HepG2 (cell line): ENCODE measurements around the gene NLRP6.

Experiments used
- FOXJ3 ChIP-seq: sonication (generic); formaldehyde crosslinking; IDR thresholded peaks from 2 replicates; pipeline ENCODE4 v1.4.0; 2020; ENCODE audit warnings: missing genetic modification reagents, mild to moderate bottlenecking, borderline replicate concordance
- GLI4 ChIP-seq: sonication (generic); formaldehyde crosslinking; IDR thresholded peaks from 2 replicates; pipeline ENCODE4 v1.5.1; 2020; ENCODE audit warnings: missing genetic modification reagents, mild to moderate bottlenecking, moderate library complexity, borderline replicate concordance
- GPN1 ChIP-seq: sonication (generic); formaldehyde crosslinking; IDR thresholded peaks from 2 replicates; pipeline ENCODE4 v1.5.1; 2020; ENCODE audit warnings: missing genetic modification reagents, borderline replicate concordance
- NFYB ChIP-seq: sonication (generic); formaldehyde crosslinking; IDR thresholded peaks from 2 replicates; pipeline ENCODE4 v1.4.0; 2020; ENCODE audit warnings: missing genetic modification reagents
- ZNF138 ChIP-seq: sonication (generic); formaldehyde crosslinking; IDR thresholded peaks from 2 replicates; pipeline ENCODE4 v1.5.0; 2020; ENCODE audit warnings: mild to moderate bottlenecking, low read depth, missing genetic modification reagents
- TF ChIP-seq, protein P1 (sequence below): sonication (generic); formaldehyde crosslinking; IDR thresholded peaks from 2 replicates; pipeline ENCODE4 v1.5.0; 2020; ENCODE audit warnings: mild to moderate bottlenecking, missing genetic modification reagents, moderate library complexity
- TF ChIP-seq, protein P2 (sequence below): sonication (generic); formaldehyde crosslinking; IDR thresholded peaks from 2 replicates; pipeline ENCODE4 v1.4.0; 2020; ENCODE audit warnings: missing genetic modification reagents

- TF ChIP-seq FOXJ3 (CRISPR knock-in tag) (no peak), ZNF138 (CRISPR knock-in tag) (no peak), GLI4 (CRISPR knock-in tag) (no peak), NFYB (CRISPR knock-in tag) (no peak), GPN1 (CRISPR knock-in tag) (no peak)
- TF ChIP-seq, protein P1, sequence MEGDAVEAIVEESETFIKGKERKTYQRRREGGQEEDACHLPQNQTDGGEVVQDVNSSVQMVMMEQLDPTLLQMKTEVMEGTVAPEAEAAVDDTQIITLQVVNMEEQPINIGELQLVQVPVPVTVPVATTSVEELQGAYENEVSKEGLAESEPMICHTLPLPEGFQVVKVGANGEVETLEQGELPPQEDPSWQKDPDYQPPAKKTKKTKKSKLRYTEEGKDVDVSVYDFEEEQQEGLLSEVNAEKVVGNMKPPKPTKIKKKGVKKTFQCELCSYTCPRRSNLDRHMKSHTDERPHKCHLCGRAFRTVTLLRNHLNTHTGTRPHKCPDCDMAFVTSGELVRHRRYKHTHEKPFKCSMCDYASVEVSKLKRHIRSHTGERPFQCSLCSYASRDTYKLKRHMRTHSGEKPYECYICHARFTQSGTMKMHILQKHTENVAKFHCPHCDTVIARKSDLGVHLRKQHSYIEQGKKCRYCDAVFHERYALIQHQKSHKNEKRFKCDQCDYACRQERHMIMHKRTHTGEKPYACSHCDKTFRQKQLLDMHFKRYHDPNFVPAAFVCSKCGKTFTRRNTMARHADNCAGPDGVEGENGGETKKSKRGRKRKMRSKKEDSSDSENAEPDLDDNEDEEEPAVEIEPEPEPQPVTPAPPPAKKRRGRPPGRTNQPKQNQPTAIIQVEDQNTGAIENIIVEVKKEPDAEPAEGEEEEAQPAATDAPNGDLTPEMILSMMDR = no peak
- TF ChIP-seq, protein P2, sequence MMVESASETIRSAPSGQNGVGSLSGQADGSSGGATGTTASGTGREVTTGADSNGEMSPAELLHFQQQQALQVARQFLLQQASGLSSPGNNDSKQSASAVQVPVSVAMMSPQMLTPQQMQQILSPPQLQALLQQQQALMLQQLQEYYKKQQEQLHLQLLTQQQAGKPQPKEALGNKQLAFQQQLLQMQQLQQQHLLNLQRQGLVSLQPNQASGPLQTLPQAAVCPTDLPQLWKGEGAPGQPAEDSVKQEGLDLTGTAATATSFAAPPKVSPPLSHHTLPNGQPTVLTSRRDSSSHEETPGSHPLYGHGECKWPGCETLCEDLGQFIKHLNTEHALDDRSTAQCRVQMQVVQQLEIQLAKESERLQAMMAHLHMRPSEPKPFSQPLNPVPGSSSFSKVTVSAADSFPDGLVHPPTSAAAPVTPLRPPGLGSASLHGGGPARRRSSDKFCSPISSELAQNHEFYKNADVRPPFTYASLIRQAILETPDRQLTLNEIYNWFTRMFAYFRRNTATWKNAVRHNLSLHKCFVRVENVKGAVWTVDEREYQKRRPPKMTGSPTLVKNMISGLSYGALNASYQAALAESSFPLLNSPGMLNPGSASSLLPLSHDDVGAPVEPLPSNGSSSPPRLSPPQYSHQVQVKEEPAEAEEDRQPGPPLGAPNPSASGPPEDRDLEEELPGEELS = no peak
Measured at GRCh38 chr11:312092-312816, 34.0 kb downstream of the NLRP6 start.
